Measurements from ENCODE around the gene RHCE.

GRCh38 chr1:25437672-25438071, 17.0 kb upstream of the RHCE start:
- TF ChIP-seq, protein P1, sequence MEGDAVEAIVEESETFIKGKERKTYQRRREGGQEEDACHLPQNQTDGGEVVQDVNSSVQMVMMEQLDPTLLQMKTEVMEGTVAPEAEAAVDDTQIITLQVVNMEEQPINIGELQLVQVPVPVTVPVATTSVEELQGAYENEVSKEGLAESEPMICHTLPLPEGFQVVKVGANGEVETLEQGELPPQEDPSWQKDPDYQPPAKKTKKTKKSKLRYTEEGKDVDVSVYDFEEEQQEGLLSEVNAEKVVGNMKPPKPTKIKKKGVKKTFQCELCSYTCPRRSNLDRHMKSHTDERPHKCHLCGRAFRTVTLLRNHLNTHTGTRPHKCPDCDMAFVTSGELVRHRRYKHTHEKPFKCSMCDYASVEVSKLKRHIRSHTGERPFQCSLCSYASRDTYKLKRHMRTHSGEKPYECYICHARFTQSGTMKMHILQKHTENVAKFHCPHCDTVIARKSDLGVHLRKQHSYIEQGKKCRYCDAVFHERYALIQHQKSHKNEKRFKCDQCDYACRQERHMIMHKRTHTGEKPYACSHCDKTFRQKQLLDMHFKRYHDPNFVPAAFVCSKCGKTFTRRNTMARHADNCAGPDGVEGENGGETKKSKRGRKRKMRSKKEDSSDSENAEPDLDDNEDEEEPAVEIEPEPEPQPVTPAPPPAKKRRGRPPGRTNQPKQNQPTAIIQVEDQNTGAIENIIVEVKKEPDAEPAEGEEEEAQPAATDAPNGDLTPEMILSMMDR (conservative IDR thresholded peaks at IDR 0.05; ENCODE audit: low read depth, low read length), result no peak
- TF ChIP-seq EZH2 (IDR thresholded peaks at IDR 0.05; ENCODE audit: borderline replicate concordance, low read depth, low read length, poor library complexity, severe bottlenecking), result no peak

All from A673 (cell line).